Measurements from ENCODE around the gene LPAR1.
"Not testable (repeated sequence)": the region's sequence is repeated elsewhere in the genome, so short reads cannot be mapped to it uniquely, and the experiment has no call there.

The LPAR1 gene

GRCh38 chr9:110869931-110870330, 168.3 kb downstream of the LPAR1 start:
- no peaks in the 10 kb centered on the region for H3K9me3 ChIP-seq
- H3K4me3 ChIP-seq, result no peak overlapping the region
- intact Hi-C loops (cut with DNase I; ENCODE audit: low total_unique reads), result no loop called here
- H3K27me3 ChIP-seq, result no peaks in the 10 kb centered on the region
- no peak for TF ChIP-seq CTCF (IDR thresholded peaks at IDR 0.05)
- no peaks in the 10 kb centered on the region for H3K4me1 ChIP-seq
- H3K36me3 ChIP-seq, result peaks cover 1 to 16% (median 9%) of the 10 kb centered on the region in 3 donors
- DNase-seq, result no peak
- H3K27ac ChIP-seq, result no peak overlapping the region

GRCh38 chr9:110864011-110864410, 174.3 kb downstream of the LPAR1 start:
- H3K27me3 ChIP-seq, result no peaks in the 10 kb centered on the region
- H3K27ac ChIP-seq, result peak overlapping the region; percentile 63 to 71
- H3K36me3 ChIP-seq, result no peaks in the 10 kb centered on the region
- TF ChIP-seq CTCF (IDR thresholded peaks at IDR 0.05), result no peak
- no peak overlapping the region for H3K4me3 ChIP-seq
- intact Hi-C loops (cut with DNase I; ENCODE audit: low total_unique reads), result no loop called here
- peaks cover 0 to 4% (median 4%) of the 10 kb centered on the region in 3 donors for H3K9me3 ChIP-seq
- no peak for DNase-seq
- peaks cover 0 to 31% (median 0%) of the 10 kb centered on the region in 4 donors for H3K4me1 ChIP-seq

- H3K4me3 ChIP-seq; intact Hi-C loops (cut with DNase I; ENCODE audit: low total_unique reads); H3K27me3 ChIP-seq; H3K36me3 ChIP-seq; H3K9me3 ChIP-seq; DNase-seq: not testable (repeated sequence)
- peaks cover 0 to 31% (median 0%) of the 10 kb centered on the region in 4 donors for H3K4me1 ChIP-seq
- peak overlapping the region; percentile 63 to 71 for H3K27ac ChIP-seq
Observed at GRCh38 chr9:110861370-110862110, 176.7 kb downstream of the LPAR1 start.

GRCh38 chr9:110856772-110857171, 181.5 kb downstream of the LPAR1 start:
- no peak overlapping the region for H3K27ac ChIP-seq
- H3K27me3 ChIP-seq, result no peaks in the 10 kb centered on the region
- no peak for DNase-seq
- intact Hi-C loops (cut with DNase I; ENCODE audit: low total_unique reads), result no loop called here
- no peaks in the 10 kb centered on the region for H3K36me3 ChIP-seq
- peaks cover 0 to 18% (median 9%) of the 10 kb centered on the region in 3 donors for H3K9me3 ChIP-seq
- TF ChIP-seq CTCF (IDR thresholded peaks at IDR 0.05), result no peak
- no peak overlapping the region for H3K4me3 ChIP-seq
- no peaks in the 10 kb centered on the region for H3K4me1 ChIP-seq

- H3K27ac ChIP-seq, result no peak overlapping the region
- no peaks in the 10 kb centered on the region for H3K27me3 ChIP-seq
- DNase-seq, result no peak
- H3K4me3 ChIP-seq, result no peak overlapping the region
- no peak for TF ChIP-seq CTCF (IDR thresholded peaks at IDR 0.05)
- intact Hi-C loops (cut with DNase I; ENCODE audit: low total_unique reads), result no loop called here
- H3K4me1 ChIP-seq, result peaks cover 0 to 15% (median 3%) of the 10 kb centered on the region in 4 donors
- H3K9me3 ChIP-seq, result peaks cover 0 to 12% (median 6%) of the 10 kb centered on the region in 3 donors
- H3K36me3 ChIP-seq, result no peaks in the 10 kb centered on the region
Observed at GRCh38 chr9:110850401-110851135, 187.7 kb downstream of the LPAR1 start.

GRCh38 chr9:110847671-110848070, 190.6 kb downstream of the LPAR1 start:
- no peaks in the 10 kb centered on the region for H3K9me3 ChIP-seq
- TF ChIP-seq CTCF (IDR thresholded peaks at IDR 0.05), result no peak
- no peak overlapping the region for H3K4me3 ChIP-seq
- no peaks in the 10 kb centered on the region for H3K27me3 ChIP-seq
- peaks cover 0 to 21% (median 3%) of the 10 kb centered on the region in 4 donors for H3K4me1 ChIP-seq
- intact Hi-C loops (cut with DNase I; ENCODE audit: low total_unique reads), result no loop called here
- DNase-seq, result no peak
- H3K36me3 ChIP-seq, result no peaks in the 10 kb centered on the region
- peak overlapping the region; percentile 2 to 38 for H3K27ac ChIP-seq

All from tibial artery (tissue), 4 donors.